Measurements from ENCODE around the gene KCNH2. TPM values are rescaled to one million over a fixed set of nuclear protein-coding genes. Genes with fewer than 3 reads are reported as not detected.

The KCNH2 gene
- total and polyA plus RNA-seq, 4 donors, result 0.43 to 2.0 (median 1.3) TPM

- Histone ChIP-seq H3K27ac (ENCODE audit: low read depth in 1 of 2, low read length in 1 of 2) (peak overlapping the region; percentile 8 to 75), H3K4me1 (ENCODE audit: control insufficient read depth in 5 of 5, insufficient read depth in 5 of 5, low read length in 5 of 5) (peaks cover 8 to 91% (median 49%) of the 10 kb centered on the region in 5 donors), H3K27me3 (ENCODE audit: control insufficient read depth in 3 of 3, insufficient read depth in 3 of 3, low read length in 2 of 3) (no peaks in the 10 kb centered on the region), H3K4me3 (no peak overlapping the region), H3K36me3 (ENCODE audit: control insufficient read depth in 4 of 4, insufficient read depth in 4 of 4, low read length in 4 of 4) (no peaks in the 10 kb centered on the region), H3K9me3 (ENCODE audit: control insufficient read depth in 4 of 4, insufficient read depth in 3 of 4, low read length in 3 of 4) (no peaks in the 10 kb centered on the region), H3K9ac (ENCODE audit: insufficient read depth in 1 of 2, low read length in 2 of 2) (no peak overlapping the region)
- DNase-seq, result peak; percentile 50 to 76 (median 73)
- no peak for TF ChIP-seq CTCF (IDR thresholded peaks at IDR 0.05; ENCODE audit: control extremely low read depth, extremely low read depth)
- ATAC-seq (ENCODE audit: insufficient read depth, low FRiP score), result no peak
- 64 to 78% methylated on average over 15 to 16 of the region's 16 CpGs for WGBS, 2 donors
Measured at GRCh38 chr7:150971242-150972022, 6.7 kb downstream of the KCNH2 start.

- TF ChIP-seq CTCF (IDR thresholded peaks at IDR 0.05; ENCODE audit: control extremely low read depth, extremely low read depth), result no peak
- H3K4me1 ChIP-seq (ENCODE audit: control insufficient read depth in 5 of 5, insufficient read depth in 5 of 5, low read length in 5 of 5), result peaks cover 8 to 83% (median 49%) of the 10 kb centered on the region in 5 donors
- H3K27me3 ChIP-seq (ENCODE audit: control insufficient read depth in 3 of 3, insufficient read depth in 3 of 3, low read length in 2 of 3), result no peaks in the 10 kb centered on the region
- H3K9me3 ChIP-seq (ENCODE audit: control insufficient read depth in 4 of 4, insufficient read depth in 3 of 4, low read length in 3 of 4), result no peaks in the 10 kb centered on the region
- WGBS, 2 donors, result 67 to 76% methylated on average over 11 of the region's 11 CpGs
- peak overlapping the region in 1 of 2 donors; percentile 75 for H3K27ac ChIP-seq (ENCODE audit: low read depth in 1 of 2, low read length in 1 of 2)
- DNase-seq (no peak), ATAC-seq (ENCODE audit: insufficient read depth, low FRiP score) (no peak)
- H3K36me3 ChIP-seq (ENCODE audit: control insufficient read depth in 4 of 4, insufficient read depth in 4 of 4, low read length in 4 of 4), result no peaks in the 10 kb centered on the region
- no peak overlapping the region for H3K9ac ChIP-seq (ENCODE audit: insufficient read depth in 1 of 2, low read length in 2 of 2)
- H3K4me3 ChIP-seq, result no peak overlapping the region
Measured at GRCh38 chr7:150970424-150970823, 7.7 kb downstream of the KCNH2 start.

GRCh38 chr7:150969475-150969874, 8.6 kb downstream of the KCNH2 start:
- Histone ChIP-seq H3K27ac (ENCODE audit: low read depth in 1 of 2, low read length in 1 of 2) (no peak overlapping the region), H3K4me3 (no peak overlapping the region), H3K9ac (ENCODE audit: insufficient read depth in 1 of 2, low read length in 2 of 2) (no peak overlapping the region), H3K27me3 (ENCODE audit: control insufficient read depth in 3 of 3, insufficient read depth in 3 of 3, low read length in 2 of 3) (no peaks in the 10 kb centered on the region), H3K9me3 (ENCODE audit: control insufficient read depth in 4 of 4, insufficient read depth in 3 of 4, low read length in 3 of 4) (no peaks in the 10 kb centered on the region), H3K36me3 (ENCODE audit: control insufficient read depth in 4 of 4, insufficient read depth in 4 of 4, low read length in 4 of 4) (no peaks in the 10 kb centered on the region), H3K4me1 (ENCODE audit: control insufficient read depth in 5 of 5, insufficient read depth in 5 of 5, low read length in 5 of 5) (peaks cover 8 to 84% (median 49%) of the 10 kb centered on the region in 5 donors)
- DNase-seq, result no peak
- no peak for ATAC-seq (ENCODE audit: insufficient read depth, low FRiP score)
- no peak for TF ChIP-seq CTCF (IDR thresholded peaks at IDR 0.05; ENCODE audit: control extremely low read depth, extremely low read depth)
- 65 to 80% methylated on average over 7 of the region's 7 CpGs for WGBS, 2 donors

All from lung (tissue), 12 donors.